Mucosa of descending colon (tissue), 3 donors: ENCODE data around the gene YPEL2. TPM values are rescaled to one million over a fixed set of nuclear protein-coding genes. Genes with fewer than 3 reads are reported as not detected.

Source experiments
- ATAC-seq: fragments of 200-7000 bp; cut with Tn5 transposase; one replicate; pipeline ENCODE4 v1.9.1; 2020; ENCODE audit warnings: mild to moderate bottlenecking, moderate library complexity
- DNase-seq, 3 donors: peaks; one replicate each; pipeline ENCODE4 v3.0.0-alpha.2; 2020
- H3K36me3 ChIP-seq: fragments of 200-600 bp; one replicate; pipeline ENCODE4 v1.8.0; 2021; ENCODE audit warnings: low read depth, mild to moderate bottlenecking
- H3K4me1 ChIP-seq: fragments of 200-600 bp; one replicate; pipeline ENCODE4 v1.8.0; 2021; ENCODE audit warnings: low read depth, mild to moderate bottlenecking
- H3K4me3 ChIP-seq: fragments of 200-600 bp; one replicate; pipeline ENCODE4 v1.8.0; 2021; ENCODE audit warnings: mild to moderate bottlenecking
- H3K9me3 ChIP-seq: fragments of 200-600 bp; one replicate; pipeline ENCODE4 v1.8.0; 2021; ENCODE audit warnings: mild to moderate bottlenecking
- intact Hi-C, 2 donors: fragments of 100-400 bp; cut with DNase I in 1 of 2; cut with micrococcal nuclease in 1 of 2; formaldehyde crosslinking; loops; one replicate each; pipeline versions ENCODE4 v1.11.0 to v1.11.1; 2022; cut with DNase I, micrococcal nuclease
- total RNA-seq, 3 donors: library from RNA; stranded (reverse); fragmentation: NEBNext Ultra II Directional in 2 of 3; extraction: Animal tissue kit (Norgen Biotek cat#: 25700) in 2 of 3; gene quantifications; one replicate each; pipeline versions ENCODE4 v1.2.1 to v1.2.4, GENCODE V29; 2021 to 2023
- TF ChIP-seq, protein P1 (sequence below): fragments of 200-600 bp; IDR thresholded peaks from one replicate; pipeline ENCODE4 v1.8.0; 2022; ENCODE audit warnings: antibody characterized with exemption, mild to moderate bottlenecking
- donor health status: DM: no; HTN: no; CAD: no; lungs with moderate emphysema.
- donor health status: DM: no; HTN: no; CAD: no.
- donor health status: DM: no; HTN: yes; CAD: no.

Gene YPEL2
- total RNA-seq, 3 donors from 2014 or later, result 29.6 to 33.8 (median 32.8) TPM

DNA sequence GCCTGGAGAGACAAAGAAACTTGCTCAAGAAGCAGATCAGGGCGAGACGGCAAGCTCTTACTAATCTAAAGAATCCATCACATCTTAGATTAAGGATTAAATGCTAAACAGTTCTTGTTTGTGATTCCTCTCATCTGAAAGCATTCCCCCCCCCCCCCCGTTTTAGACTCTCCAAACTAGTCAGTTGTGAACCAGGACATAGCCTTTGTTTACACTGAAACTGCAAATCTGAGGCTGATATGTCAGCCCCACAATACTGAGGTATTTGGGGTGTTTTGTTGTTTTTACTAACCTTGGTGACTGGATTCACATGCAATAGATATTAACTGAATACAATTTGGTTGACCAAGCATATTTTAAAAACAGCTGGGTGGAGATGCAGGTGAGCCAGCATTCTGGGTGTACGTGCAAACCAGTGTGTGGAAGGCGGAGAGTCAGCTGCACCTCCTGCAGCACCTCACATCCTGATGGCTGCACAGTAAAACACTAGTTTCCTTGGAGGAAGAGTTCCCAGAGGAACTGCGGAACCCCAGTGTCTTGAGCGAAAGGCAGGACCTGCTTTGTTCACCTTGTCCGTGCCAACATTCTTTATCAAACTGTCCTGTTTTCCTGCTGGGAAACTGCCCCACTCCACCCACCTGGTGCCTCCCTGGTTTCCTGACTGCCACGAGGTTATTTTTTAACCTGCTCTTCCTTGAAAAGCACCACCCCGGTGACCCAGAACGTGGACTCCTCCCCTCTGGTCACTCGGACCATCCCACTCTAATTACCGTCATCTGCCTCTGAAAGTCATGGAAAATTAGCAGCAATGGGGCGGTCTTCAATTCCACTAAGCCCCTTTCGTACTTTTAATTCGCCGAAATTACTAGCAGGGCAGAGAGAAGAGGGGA lies 1.2 kb upstream of the YPEL2 start:
- peaks cover 30% of the 10 kb centered on the region for H3K4me1 ChIP-seq
- ATAC-seq (peak; percentile 80), DNase-seq (peak; percentile 81 to 85 (median 82))
- intact Hi-C loops, result no loop called here
- H3K4me3 ChIP-seq, result no peak overlapping the region
- no peaks in the 10 kb centered on the region for H3K36me3 ChIP-seq
- TF ChIP-seq, protein P1, sequence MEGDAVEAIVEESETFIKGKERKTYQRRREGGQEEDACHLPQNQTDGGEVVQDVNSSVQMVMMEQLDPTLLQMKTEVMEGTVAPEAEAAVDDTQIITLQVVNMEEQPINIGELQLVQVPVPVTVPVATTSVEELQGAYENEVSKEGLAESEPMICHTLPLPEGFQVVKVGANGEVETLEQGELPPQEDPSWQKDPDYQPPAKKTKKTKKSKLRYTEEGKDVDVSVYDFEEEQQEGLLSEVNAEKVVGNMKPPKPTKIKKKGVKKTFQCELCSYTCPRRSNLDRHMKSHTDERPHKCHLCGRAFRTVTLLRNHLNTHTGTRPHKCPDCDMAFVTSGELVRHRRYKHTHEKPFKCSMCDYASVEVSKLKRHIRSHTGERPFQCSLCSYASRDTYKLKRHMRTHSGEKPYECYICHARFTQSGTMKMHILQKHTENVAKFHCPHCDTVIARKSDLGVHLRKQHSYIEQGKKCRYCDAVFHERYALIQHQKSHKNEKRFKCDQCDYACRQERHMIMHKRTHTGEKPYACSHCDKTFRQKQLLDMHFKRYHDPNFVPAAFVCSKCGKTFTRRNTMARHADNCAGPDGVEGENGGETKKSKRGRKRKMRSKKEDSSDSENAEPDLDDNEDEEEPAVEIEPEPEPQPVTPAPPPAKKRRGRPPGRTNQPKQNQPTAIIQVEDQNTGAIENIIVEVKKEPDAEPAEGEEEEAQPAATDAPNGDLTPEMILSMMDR, result no peak
- no peaks in the 10 kb centered on the region for H3K9me3 ChIP-seq

DNA sequence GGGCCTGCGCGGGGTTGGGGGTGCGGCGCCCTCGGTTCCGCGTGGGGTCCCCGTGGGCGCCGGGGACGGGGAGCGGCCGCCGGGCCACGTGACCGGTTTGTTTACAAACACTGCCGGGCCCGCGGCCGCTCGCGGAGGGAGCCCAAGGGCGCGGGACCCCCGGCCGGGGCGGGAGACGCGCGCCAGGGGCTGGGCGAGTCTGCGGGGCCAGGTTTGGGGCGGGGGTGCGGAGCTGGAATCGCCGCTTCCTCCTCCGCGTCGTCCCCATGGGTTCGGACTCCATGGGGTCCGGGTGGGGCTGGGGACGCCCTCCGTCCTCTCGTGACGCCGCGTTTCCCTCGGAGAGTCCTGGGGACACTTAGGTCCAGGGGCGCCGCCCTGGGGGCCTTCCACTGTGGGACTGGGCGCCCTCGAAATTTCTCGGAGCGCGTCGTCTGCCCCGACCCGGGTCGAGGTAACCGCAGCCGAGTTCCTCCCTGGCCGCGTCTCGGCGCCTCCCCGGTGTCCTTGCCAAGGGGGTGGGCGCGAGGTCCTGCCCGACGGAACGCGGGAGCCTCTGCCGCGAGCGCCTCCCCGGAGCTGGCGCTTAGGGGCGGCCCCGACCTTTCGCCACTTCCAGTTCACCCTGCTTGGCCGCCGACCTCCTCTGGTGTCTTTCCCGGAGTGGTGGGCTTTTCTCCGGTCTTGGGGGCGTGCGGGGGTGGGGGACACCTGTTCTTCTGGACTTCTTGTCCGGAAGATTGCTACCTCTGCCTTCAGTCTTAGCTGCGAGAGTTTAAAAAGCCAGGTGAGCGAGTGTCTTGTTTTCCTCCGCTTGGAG lies 684 bp downstream of the YPEL2 start:
- H3K4me1 ChIP-seq, result peaks cover 30% of the 10 kb centered on the region
- ATAC-seq (peak; percentile 21), DNase-seq (peak; percentile 57 to 82 (median 75))
- H3K4me3 ChIP-seq, result peak overlapping the region; percentile 94
- H3K9me3 ChIP-seq, result no peaks in the 10 kb centered on the region
- no peaks in the 10 kb centered on the region for H3K36me3 ChIP-seq
- intact Hi-C loops, result no loop called here
- TF ChIP-seq, protein P1, result no peak

DNA sequence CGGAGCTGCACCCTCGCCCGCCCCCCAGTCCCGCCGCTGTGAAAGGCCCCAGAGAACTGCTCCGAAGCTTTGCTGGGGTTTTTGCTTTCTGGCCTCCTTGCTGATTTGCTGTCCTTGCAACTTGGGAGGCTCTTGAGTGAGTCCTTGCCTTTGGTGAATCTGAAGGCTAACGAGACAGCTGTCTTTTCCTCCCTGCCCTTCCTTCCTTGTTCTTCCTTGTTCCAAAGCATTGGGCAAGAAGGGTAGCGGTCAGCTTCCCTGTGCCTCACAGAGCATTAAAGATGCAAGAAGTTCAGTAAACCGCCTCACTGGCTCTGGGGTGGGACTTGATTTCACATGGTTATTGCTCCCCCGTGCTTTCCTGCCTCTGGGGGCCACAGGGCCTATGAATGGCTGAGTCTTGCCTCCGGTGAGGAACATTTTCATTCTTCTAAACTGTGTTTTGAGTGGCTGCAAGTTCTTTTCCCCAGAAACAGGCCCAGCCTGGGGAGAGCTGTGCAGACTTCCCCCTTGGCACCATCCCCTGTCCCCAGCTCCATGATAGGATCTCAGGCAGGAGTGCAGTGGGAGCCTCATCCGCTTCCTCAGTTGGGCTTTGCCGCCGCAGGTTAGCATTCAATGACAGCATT lies 1.4 kb downstream of the YPEL2 start:
- intact Hi-C loops, result no loop called here
- Histone ChIP-seq H3K9me3 (no peaks in the 10 kb centered on the region), H3K4me3 (peak overlapping the region; percentile 94), H3K4me1 (peaks cover 30% of the 10 kb centered on the region), H3K36me3 (no peaks in the 10 kb centered on the region)
- DNase-seq (peak in 1 of 3 donors; percentile 49), ATAC-seq (peak; percentile 18)
- TF ChIP-seq, protein P1, result no peak

DNA sequence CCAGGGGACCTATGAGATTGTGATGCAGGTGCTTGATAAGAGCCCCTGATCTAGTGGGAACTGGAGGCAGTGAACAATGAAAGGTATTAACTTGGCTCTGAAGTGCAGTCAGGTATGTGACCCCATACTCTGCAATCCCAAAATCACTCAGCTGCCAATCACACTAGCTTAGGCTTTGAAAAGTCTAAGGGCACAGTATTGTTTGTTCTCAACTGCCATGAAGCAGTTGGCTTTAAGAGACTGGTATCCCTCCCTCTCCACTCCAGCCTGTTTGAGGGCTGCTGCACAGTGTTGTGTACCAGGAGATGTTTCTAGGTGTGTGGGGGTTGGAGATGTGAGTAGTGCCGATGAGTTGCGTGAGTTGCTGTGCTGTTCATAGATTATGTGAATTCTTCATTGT lies 2.4 kb downstream of the YPEL2 start:
- H3K4me1 ChIP-seq, result peaks cover 25% of the 10 kb centered on the region

DNA sequence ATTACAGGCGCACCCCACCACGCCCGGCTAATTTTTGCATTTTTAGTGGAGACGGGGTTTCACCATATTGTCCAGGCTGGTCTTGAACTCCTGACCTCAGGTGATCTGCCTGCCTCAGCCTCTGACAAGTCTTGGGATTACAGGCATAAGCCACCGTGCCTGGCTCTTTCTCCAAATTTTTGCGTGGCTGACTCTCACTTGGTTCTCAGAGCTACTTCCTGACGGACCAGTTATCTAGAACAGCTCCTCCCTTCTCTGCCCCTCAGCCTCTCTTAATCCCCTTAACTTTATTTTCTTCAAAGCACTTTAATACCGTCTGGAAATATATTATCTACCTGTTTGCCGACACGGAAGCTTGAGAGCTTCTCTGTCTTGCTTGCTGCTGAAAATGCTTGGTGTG lies 4.2 kb downstream of the YPEL2 start:
- no peaks in the 10 kb centered on the region for H3K9me3 ChIP-seq
- intact Hi-C loops, result no loop called here
- H3K4me3 ChIP-seq, result no peak overlapping the region
- DNase-seq (no peak), ATAC-seq (no peak)
- peaks cover 9% of the 10 kb centered on the region for H3K4me1 ChIP-seq
- TF ChIP-seq, protein P1, result no peak
- no peaks in the 10 kb centered on the region for H3K36me3 ChIP-seq

More for the DNA sequence above, 2.4 kb downstream of the YPEL2 start:
- TF ChIP-seq, protein P1, result no peak
- Histone ChIP-seq H3K9me3 (no peaks in the 10 kb centered on the region), H3K4me3 (no peak overlapping the region), H3K36me3 (no peaks in the 10 kb centered on the region)
- intact Hi-C loops, result no loop called here
- DNase-seq (no peak), ATAC-seq (no peak)
